Gastroesophageal sphincter (tissue), 4 donors: Measurements from ENCODE around the gene PER2. TPM values are rescaled to one million over a fixed set of nuclear protein-coding genes. Genes with fewer than 3 reads are reported as not detected.

Experiments
- ATAC-seq: fragments of 150-250 bp; one replicate; pipeline ENCODE4 v1.9.1; 2016; ENCODE audit warnings: mild to moderate bottlenecking, moderate library complexity
- H3K27ac ChIP-seq, 4 donors: fragments of 200-600 bp; sonication (generic) in 3 of 4; 1 replicate in 3 of 4; 2 replicates in 1 of 4; pipeline ENCODE4 v1.5.1; 2016 to 2019
- H3K27me3 ChIP-seq: fragments of 200-600 bp; sonication (generic); one replicate; pipeline ENCODE4 v1.5.1; 2019
- H3K36me3 ChIP-seq, 2 donors: fragments of 200-600 bp; sonication (generic); one replicate each; pipeline ENCODE4 v1.5.1; 2019; ENCODE audit warnings: control low read depth in 1 of 2
- H3K4me1 ChIP-seq, 3 donors: fragments of 200-600 bp; sonication (generic); 1 replicate in 2 of 3; 2 replicates in 1 of 3; pipeline ENCODE4 v1.5.1; 2016 to 2019; ENCODE audit warnings: control low read depth in 2 of 3
- H3K4me3 ChIP-seq, 2 donors: fragments of 200-600 bp; sonication (generic); one replicate each; pipeline ENCODE4 v1.5.1; 2019; ENCODE audit warnings: mild to moderate bottlenecking in 1 of 2, moderate library complexity in 1 of 2
- H3K9me3 ChIP-seq, 3 donors: fragments of 200-600 bp; sonication (generic); one replicate each; pipeline ENCODE4 v1.5.1; 2017 to 2019; ENCODE audit warnings: control low read depth in 2 of 3
- EP300 ChIP-seq: sonication (generic); formaldehyde crosslinking; IDR thresholded peaks from one replicate; pipeline ENCODE4 v1.6.1; 2017; ENCODE audit warnings: antibody characterized with exemption, mild to moderate bottlenecking
- POLR2A ChIP-seq, 2 donors: fragments of 450-650 bp; IDR thresholded peaks; one replicate each; pipeline ENCODE4 v1.6.1; 2017; ENCODE audit warnings: antibody characterized with exemption in 2 of 2, mild to moderate bottlenecking in 2 of 2, moderate library complexity in 1 of 2
- POLR2AphosphoS5 ChIP-seq: sonication (generic); formaldehyde crosslinking; IDR thresholded peaks from one replicate; pipeline ENCODE4 v1.6.1; 2017; ENCODE audit warnings: antibody characterized with exemption
- WGBS, 2 donors: methylation state at CpG; one replicate each; pipeline ENCODE4 v1.1.5; 2018; ENCODE audit warnings: low coverage in 1 of 2; 5-methylcytosine and 5-hydroxymethylcytosine counted together
- total RNA-seq, 4 donors: library from RNA; depleted of rRNA; stranded (reverse); fragments of >200 nt; gene quantifications; one replicate each; pipeline ENCODE4 v1.1.0, GENCODE V29; 2016
- TF ChIP-seq, protein P1 (sequence below), 4 experiments: fragments of 200-600 bp in 2 of 4; fragments of 450-650 bp in 2 of 4; sonication (generic) in 1 of 4; IDR thresholded peaks; one replicate each; pipeline ENCODE4 v1.5.1; 2017 to 2019; ENCODE audit warnings: antibody characterized with exemption in 4 of 4, mild to moderate bottlenecking in 2 of 4, moderate library complexity in 2 of 4

Gene PER2
- total RNA-seq, 4 donors from 2014 or later, result 8.7 to 20.5 (median 17.0) TPM

DNA sequence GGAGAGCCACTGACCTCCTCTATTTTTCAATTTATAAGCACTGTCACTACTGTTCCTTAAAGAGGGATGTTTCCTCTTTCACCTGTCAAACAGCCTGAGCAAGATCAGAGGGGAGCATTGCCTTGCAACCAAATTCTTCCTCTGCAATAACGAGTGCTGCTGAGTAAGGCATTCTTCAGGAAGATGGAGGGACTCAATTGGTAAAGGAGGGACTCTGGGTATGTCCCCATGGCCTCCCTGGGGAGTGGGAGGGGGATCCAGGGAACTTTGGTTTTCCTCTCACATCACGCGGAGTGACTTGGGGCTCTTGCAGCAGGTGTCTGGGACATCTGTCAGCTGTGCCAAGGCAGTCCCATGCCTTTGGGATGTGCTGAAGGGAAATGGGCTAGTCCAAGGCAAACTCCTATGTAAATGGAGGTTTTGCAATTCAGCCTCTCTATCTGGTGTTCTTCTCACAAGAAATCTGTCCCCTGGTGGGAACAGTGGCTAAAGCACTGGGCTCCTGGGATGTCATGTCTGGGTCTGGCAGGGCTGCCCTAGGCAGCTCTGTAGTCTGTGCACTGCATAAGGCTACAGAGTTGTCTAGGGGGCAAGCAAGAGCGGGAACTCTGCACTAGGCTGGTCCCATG lies 34.2 kb downstream of the PER2 start:
- no peaks in the 10 kb centered on the region for H3K9me3 ChIP-seq
- H3K4me1 ChIP-seq, result no peaks in the 10 kb centered on the region
- ATAC-seq, result no peak
- H3K36me3 ChIP-seq, result peaks cover 0 to 100% of the 10 kb centered on the region in 2 donors
- WGBS, 2 donors, result 60% methylated on average over 2 of the region's 4 CpGs; no CpG with 5 or more reads in 1 of the 2 donors
- no peaks in the 10 kb centered on the region for H3K27me3 ChIP-seq
- TF ChIP-seq EP300, result no peak
- TF ChIP-seq, protein P1, sequence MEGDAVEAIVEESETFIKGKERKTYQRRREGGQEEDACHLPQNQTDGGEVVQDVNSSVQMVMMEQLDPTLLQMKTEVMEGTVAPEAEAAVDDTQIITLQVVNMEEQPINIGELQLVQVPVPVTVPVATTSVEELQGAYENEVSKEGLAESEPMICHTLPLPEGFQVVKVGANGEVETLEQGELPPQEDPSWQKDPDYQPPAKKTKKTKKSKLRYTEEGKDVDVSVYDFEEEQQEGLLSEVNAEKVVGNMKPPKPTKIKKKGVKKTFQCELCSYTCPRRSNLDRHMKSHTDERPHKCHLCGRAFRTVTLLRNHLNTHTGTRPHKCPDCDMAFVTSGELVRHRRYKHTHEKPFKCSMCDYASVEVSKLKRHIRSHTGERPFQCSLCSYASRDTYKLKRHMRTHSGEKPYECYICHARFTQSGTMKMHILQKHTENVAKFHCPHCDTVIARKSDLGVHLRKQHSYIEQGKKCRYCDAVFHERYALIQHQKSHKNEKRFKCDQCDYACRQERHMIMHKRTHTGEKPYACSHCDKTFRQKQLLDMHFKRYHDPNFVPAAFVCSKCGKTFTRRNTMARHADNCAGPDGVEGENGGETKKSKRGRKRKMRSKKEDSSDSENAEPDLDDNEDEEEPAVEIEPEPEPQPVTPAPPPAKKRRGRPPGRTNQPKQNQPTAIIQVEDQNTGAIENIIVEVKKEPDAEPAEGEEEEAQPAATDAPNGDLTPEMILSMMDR (IDR thresholded peaks at IDR 0.05), result no peak
- no peak for TF ChIP-seq POLR2AphosphoS5
- TF ChIP-seq POLR2A (IDR thresholded peaks at IDR 0.05), result no peak
- no peak overlapping the region for H3K27ac ChIP-seq
- no peak overlapping the region for H3K4me3 ChIP-seq

DNA sequence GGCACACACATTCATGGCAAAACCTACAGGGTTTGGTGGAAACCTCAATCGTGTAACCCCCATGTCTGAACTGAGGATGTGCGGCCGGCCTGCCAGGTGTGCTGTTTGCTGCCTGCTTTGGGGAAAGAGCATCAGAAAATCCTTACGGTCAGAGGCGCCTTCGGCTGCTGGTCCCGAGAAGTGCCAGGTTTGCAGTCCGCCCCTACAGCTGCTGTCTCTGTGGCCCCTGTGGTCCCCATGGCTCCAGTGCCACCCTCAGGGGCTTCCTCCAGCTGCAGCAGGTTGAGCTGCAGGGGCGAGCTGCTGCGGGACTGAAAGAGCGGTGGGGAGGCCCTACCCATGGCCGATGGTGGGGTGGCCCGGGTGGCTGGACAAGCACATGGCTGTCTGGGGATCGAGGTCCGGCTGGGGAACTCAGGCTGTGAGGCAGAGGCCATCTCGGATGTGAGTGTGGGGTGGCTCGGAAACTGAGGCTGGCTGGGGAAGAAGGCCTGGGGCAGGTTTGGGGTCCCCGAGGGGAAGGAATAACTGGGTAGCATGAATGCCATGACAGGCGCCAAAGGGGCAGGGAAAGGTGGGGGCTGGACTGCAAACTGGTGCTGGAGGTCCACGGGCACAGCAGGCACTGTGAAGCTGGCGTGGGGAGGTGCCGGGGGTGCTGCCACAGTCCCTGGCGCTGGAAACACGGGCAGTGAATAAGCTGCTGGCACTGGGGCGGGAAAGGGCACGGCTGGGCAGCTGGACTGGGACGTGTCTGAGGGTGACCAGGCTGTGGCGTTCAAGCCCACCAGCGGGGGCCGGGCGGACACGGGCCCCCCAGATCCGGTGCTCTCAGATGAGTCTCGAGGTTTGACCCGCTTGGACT lies 35.4 kb downstream of the PER2 start:
- H3K4me3 ChIP-seq, result no peak overlapping the region
- H3K4me1 ChIP-seq, result no peaks in the 10 kb centered on the region
- TF ChIP-seq, protein P1 (IDR thresholded peaks at IDR 0.05), result no peak
- TF ChIP-seq POLR2A (IDR thresholded peaks at IDR 0.05), result no peak
- no peak for TF ChIP-seq EP300
- TF ChIP-seq POLR2AphosphoS5, result no peak
- no peak for ATAC-seq
- H3K36me3 ChIP-seq, result peaks cover 0 to 100% of the 10 kb centered on the region in 2 donors
- no peaks in the 10 kb centered on the region for H3K9me3 ChIP-seq
- no peak overlapping the region for H3K27ac ChIP-seq
- WGBS, 2 donors, result 87 to 88% methylated on average over 8 to 11 of the region's 35 CpGs
- H3K27me3 ChIP-seq, result no peaks in the 10 kb centered on the region

DNA sequence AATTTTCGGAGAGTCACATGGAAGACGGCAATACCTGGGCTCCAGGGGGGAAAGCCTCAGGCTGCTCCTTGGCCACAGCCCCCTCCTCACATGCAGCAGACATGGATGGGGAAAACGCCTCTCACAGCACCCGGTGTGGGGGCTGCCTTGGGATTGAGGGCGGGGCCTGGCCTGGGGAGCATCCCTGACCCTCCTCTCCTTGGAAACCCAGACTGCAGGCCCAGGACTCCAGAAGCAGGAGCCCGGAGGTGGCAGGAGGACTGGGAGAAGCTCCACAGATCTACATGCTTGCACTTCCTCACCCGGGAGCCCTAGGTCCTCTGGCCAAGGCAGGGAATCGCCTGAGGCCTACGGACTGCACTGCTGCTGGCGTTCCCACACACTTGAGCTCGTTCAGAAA lies 36.4 kb downstream of the PER2 start:
- no peaks in the 10 kb centered on the region for H3K4me1 ChIP-seq
- H3K27ac ChIP-seq, result no peak overlapping the region
- H3K9me3 ChIP-seq, result no peaks in the 10 kb centered on the region
- H3K36me3 ChIP-seq, result peaks cover 0 to 100% of the 10 kb centered on the region in 2 donors
- TF ChIP-seq, protein P1 (IDR thresholded peaks at IDR 0.05), result no peak
- TF ChIP-seq POLR2AphosphoS5 (no peak), EP300 (no peak), POLR2A (IDR thresholded peaks at IDR 0.05) (no peak)
- ATAC-seq, result no peak
- WGBS, 2 donors, result 93% methylated on average over 6 of the region's 11 CpGs; no CpG with 5 or more reads in 1 of the 2 donors
- no peak overlapping the region for H3K4me3 ChIP-seq
- H3K27me3 ChIP-seq, result no peaks in the 10 kb centered on the region

- H3K4me1 ChIP-seq, result no peaks in the 10 kb centered on the region
- 80 to 90% methylated on average over 1 to 2 of the region's 12 CpGs for WGBS, 2 donors
- TF ChIP-seq POLR2A (IDR thresholded peaks at IDR 0.05), result no peak
- no peak for TF ChIP-seq POLR2AphosphoS5
- TF ChIP-seq EP300, result no peak
- TF ChIP-seq, protein P1 (IDR thresholded peaks at IDR 0.05), result no peak
- H3K27me3 ChIP-seq, result no peaks in the 10 kb centered on the region
- H3K9me3 ChIP-seq, result no peaks in the 10 kb centered on the region
- no peak overlapping the region for H3K27ac ChIP-seq
- no peak overlapping the region for H3K4me3 ChIP-seq
- peaks cover 0 to 100% of the 10 kb centered on the region in 2 donors for H3K36me3 ChIP-seq
- no peak for ATAC-seq
Observed at GRCh38 chr2:238251331-238251730, 37.1 kb downstream of the PER2 start.
